SK-N-MC (cell line): ENCODE measurements around the gene ECPAS.

Experiments used
- EZH2 ChIP-seq: fragments of 200-600 bp; sonication (generic); IDR thresholded peaks from one replicate; pipeline ENCODE4 v1.6.1; 2017; ENCODE audit warnings: antibody characterized with exemption
- POLR2AphosphoS5 ChIP-seq: IDR thresholded peaks from 2 replicates; pipeline ENCODE4 v1.6.1; 2012; ENCODE audit warnings: mild to moderate bottlenecking, low read depth, low read length, borderline replicate concordance

- TF ChIP-seq POLR2AphosphoS5 (no peak), EZH2 (no peak)
Observed at GRCh38 chr9:111501648-111502047, 17.5 kb upstream of the ECPAS start.
